ENCODE data around the gene PLCB4. TPM values are rescaled to one million over a fixed set of nuclear protein-coding genes. Genes with fewer than 3 reads are reported as not detected.
"Not testable (repeated sequence)": the region's sequence is repeated elsewhere in the genome, so short reads cannot be mapped to it uniquely, and the experiment has no call there.

PLCB4 gene
- polyA plus RNA-seq, 1 of the 3 experiments (the other 2 are of a cell fraction), result 5.5 TPM

DNA sequence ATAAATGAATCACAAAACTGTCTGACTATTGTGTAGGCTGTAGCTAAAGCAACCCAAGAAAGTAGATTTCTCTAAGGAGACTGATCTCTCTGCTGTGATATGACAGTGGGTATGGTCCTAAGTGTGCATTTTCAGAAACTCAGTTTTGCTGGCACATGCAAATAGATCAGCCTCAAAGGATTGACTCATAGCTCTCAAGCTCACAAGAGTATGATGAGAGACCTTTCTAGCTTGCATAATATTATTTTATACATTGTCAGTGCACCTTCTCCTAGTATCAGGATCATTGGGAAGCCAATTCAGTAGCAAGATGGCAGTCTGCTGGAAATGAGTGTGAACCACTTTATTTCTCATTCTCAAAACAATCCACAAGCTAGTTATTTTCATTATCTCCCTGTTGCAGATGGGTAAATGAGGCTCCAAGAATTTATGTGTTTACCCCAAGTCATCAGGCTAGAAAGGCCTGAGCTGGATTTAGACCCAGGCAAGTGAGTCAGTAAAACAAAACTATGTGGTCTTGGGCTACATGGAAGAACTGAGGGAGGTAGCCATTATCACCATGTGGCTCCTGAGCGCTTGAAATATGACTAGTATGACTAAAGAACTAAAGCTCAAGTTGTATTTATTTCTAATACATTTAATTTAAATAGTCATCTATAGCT, 27.9 kb upstream of the PLCB4 start:
- H3K9ac ChIP-seq, result no peak overlapping the region
- no peaks in the 10 kb centered on the region for H3F3A ChIP-seq (replicated peaks; ENCODE audit: insufficient read depth)
- no peaks in the 10 kb centered on the region for H3K79me2 ChIP-seq (ENCODE audit: insufficient read depth)
- peak overlapping the region in 1 of 2 experiments; percentile 13; a peak in 1 of 4 replicates for H3K27ac ChIP-seq (ENCODE audit: low read depth in 2 of 2, low read length in 1 of 2)
- H3K9me3 ChIP-seq, result no peaks in the 10 kb centered on the region
- DNase-seq, result no peak
- H4K20me1 ChIP-seq (ENCODE audit: insufficient read depth), result no peaks in the 10 kb centered on the region
- WGBS (ENCODE audit: low lambda C conversion rate), result 79% methylated on average over 1 of the region's 1 CpG
- H3K4me1 ChIP-seq (ENCODE audit: control insufficient read depth in 1 of 2, insufficient read depth in 2 of 2, low read depth in 1 of 2, low read length in 1 of 2), result no peaks in the 10 kb centered on the region
- CTCF ChIA-PET, result interaction anchor here (1.1 to 1.4 kb wide), 3 partner anchors 9 to 187 kb away, joined by 3 to 6 read pairs (median 3); no protein-coding TSS in a partner anchor
- no peaks in the 10 kb centered on the region for H3K36me3 ChIP-seq (replicated peaks in 1 of 2; ENCODE audit: control insufficient read depth in 1 of 2, insufficient read depth in 2 of 2, low read length in 1 of 2)
- no peak for TF ChIP-seq NFIC (IDR thresholded peaks at IDR 0.05; ENCODE audit: borderline replicate concordance)
- H3K9me2 ChIP-seq, result no peaks in the 10 kb centered on the region
- H3K4me3 ChIP-seq (ENCODE audit: low read depth in 2 of 2, low read length in 1 of 2), result no peak overlapping the region
- POLR2A ChIA-PET, result no interaction called here
- 0 out of 2 replicates have a peak overlapping the region, but pooled peaks have one; percentile 20 for H2AFZ ChIP-seq (ENCODE audit: low read depth)
- no peaks in the 10 kb centered on the region for H3K27me3 ChIP-seq (ENCODE audit: insufficient read depth)
- no peak overlapping the region for H3K4me2 ChIP-seq

DNA sequence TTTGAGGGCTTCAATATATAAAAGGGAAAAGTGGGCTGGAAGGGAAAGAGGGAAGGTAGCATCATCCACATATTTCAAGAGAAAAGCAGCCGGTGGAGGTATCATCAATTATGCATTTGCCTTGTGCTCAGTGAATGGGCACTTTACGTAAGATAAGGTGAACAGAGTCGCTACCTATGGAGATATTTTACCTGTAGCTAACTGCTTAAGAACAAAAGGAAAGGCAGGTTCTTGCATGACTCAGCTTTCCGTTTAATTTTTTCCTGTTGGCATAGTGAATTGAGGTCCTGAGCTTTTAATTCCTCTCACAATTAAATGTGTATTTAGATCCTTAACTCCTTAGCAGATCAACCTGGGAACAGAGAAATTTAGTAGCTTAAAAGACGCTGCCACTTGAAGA, 25.5 kb upstream of the PLCB4 start:
- Histone ChIP-seq H3K36me3 (replicated peaks in 1 of 2; ENCODE audit: control insufficient read depth in 1 of 2, insufficient read depth in 2 of 2, low read length in 1 of 2) (no peaks in the 10 kb centered on the region), H2AFZ (ENCODE audit: low read depth) (no peak overlapping the region), H3K4me3 (ENCODE audit: low read depth in 2 of 2, low read length in 1 of 2) (no peak overlapping the region), H3K4me1 (ENCODE audit: control insufficient read depth in 1 of 2, insufficient read depth in 2 of 2, low read depth in 1 of 2, low read length in 1 of 2) (no peaks in the 10 kb centered on the region), H3K9ac (no peak overlapping the region), H3K27me3 (ENCODE audit: insufficient read depth) (no peaks in the 10 kb centered on the region), H3K27ac (ENCODE audit: low read depth in 2 of 2, low read length in 1 of 2) (no peak overlapping the region), H3K79me2 (ENCODE audit: insufficient read depth) (no peaks in the 10 kb centered on the region), H4K20me1 (ENCODE audit: insufficient read depth) (no peaks in the 10 kb centered on the region), H3K9me3 (no peaks in the 10 kb centered on the region), H3K4me2 (no peak overlapping the region), H3K9me2 (no peaks in the 10 kb centered on the region), H3F3A (replicated peaks; ENCODE audit: insufficient read depth) (no peaks in the 10 kb centered on the region)
- ChIA-PET POLR2A (no interaction called here), CTCF (interaction anchor here (1.2 kb wide), 1 partner anchor 11 kb away, joined by 4 read pairs; no protein-coding TSS in a partner anchor)
- TF ChIP-seq PBX3 (IDR thresholded peaks at IDR 0.05), result no peak
- WGBS (ENCODE audit: low lambda C conversion rate), result 91% methylated on average over 5 of the region's 5 CpGs
- no peak for DNase-seq

DNA sequence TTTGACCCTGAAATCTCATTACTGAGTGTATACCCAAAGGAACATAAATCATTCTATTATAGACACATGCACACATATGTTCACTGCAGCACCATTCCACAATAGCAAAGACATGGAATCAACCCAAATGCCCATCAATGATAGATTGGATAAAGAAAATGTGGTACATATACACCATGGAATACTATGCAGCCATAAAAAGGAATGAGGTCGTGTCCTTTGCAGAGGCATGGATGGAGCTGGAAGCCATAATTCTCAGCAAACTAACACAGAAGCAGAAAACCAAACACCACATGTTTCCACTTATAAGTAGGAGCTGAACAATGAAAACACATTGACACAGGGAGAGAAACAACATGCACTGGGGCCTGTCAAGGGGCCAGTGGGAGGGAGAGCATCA, 21.0 kb upstream of the PLCB4 start:
- H3K9me3 ChIP-seq; H4K20me1 ChIP-seq (ENCODE audit: insufficient read depth); H3K9ac ChIP-seq; H2AFZ ChIP-seq (ENCODE audit: low read depth); H3K36me3 ChIP-seq (replicated peaks in 1 of 2; ENCODE audit: control insufficient read depth in 1 of 2, insufficient read depth in 2 of 2, low read length in 1 of 2); DNase-seq; H3K4me2 ChIP-seq; H3K27ac ChIP-seq (ENCODE audit: low read depth in 2 of 2, low read length in 1 of 2); POLR2A ChIA-PET; H3K4me3 ChIP-seq (ENCODE audit: low read depth in 2 of 2, low read length in 1 of 2); H3K9me2 ChIP-seq; H3K27me3 ChIP-seq (ENCODE audit: insufficient read depth); H3K79me2 ChIP-seq (ENCODE audit: insufficient read depth): not testable (repeated sequence)
- Histone ChIP-seq H3F3A (replicated peaks; ENCODE audit: insufficient read depth) (peaks cover 17% of the 10 kb centered on the region), H3K4me1 (ENCODE audit: control insufficient read depth in 1 of 2, insufficient read depth in 2 of 2, low read depth in 1 of 2, low read length in 1 of 2) (peaks cover 0 to 20% of the 10 kb centered on the region in 2 experiments; a peak in 2 of 4 replicates)
- CTCF ChIA-PET, result interaction anchor here (0.6 kb wide), 1 partner anchor 150 kb away, joined by 3 read pairs; no protein-coding TSS in a partner anchor
- WGBS (ENCODE audit: low lambda C conversion rate), result 77% methylated on average over 1 of the region's 1 CpG

DNA sequence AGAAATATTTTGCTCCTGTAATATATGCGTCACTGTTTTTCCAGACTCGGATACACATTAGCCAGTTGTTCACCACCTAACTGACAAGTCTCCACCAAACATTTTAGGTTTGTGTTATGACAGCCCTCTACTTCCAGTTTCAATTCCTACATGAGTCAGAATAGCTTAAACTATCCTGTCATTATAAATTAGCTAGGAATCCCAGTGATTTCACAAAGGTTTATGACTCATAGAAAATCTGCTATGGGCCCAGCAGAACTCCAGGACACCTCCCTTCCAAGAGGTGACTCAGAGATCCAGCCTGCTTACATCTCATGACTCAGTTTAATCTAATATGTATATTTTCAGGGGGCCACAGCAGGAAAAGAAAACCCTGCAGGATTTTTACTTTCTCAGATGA, 17.4 kb upstream of the PLCB4 start:
- no peaks in the 10 kb centered on the region for H3K36me3 ChIP-seq (replicated peaks in 1 of 2; ENCODE audit: control insufficient read depth in 1 of 2, insufficient read depth in 2 of 2, low read length in 1 of 2)
- no peaks in the 10 kb centered on the region for H3K9me3 ChIP-seq
- H3K4me1 ChIP-seq (ENCODE audit: control insufficient read depth in 1 of 2, insufficient read depth in 2 of 2, low read depth in 1 of 2, low read length in 1 of 2), result peaks cover 0 to 31% of the 10 kb centered on the region in 2 experiments; a peak in 2 of 4 replicates
- H3K9me2 ChIP-seq, result no peaks in the 10 kb centered on the region
- peak overlapping the region; percentile 27; the same call in 1 of the 2 replicates for H3K9ac ChIP-seq
- ChIA-PET CTCF (interaction anchor here (1.2 to 1.3 kb wide), 2 partner anchors 10 to 198 kb away, joined by 3 to 6 read pairs; no protein-coding TSS in a partner anchor), POLR2A (no interaction called here)
- no peak for DNase-seq
- no peak overlapping the region for H2AFZ ChIP-seq (ENCODE audit: low read depth)
- peak overlapping the region; percentile 55 for H3K4me2 ChIP-seq
- H3F3A ChIP-seq (replicated peaks; ENCODE audit: insufficient read depth), result peaks cover 28% of the 10 kb centered on the region
- WGBS (ENCODE audit: low lambda C conversion rate), result 14% methylated on average over 2 of the region's 2 CpGs
- H3K27ac ChIP-seq (ENCODE audit: low read depth in 2 of 2, low read length in 1 of 2), result peak overlapping the region; percentile 47 to 93; a peak in 3 of 4 replicates
- no peaks in the 10 kb centered on the region for H3K79me2 ChIP-seq (ENCODE audit: insufficient read depth)
- H3K27me3 ChIP-seq (ENCODE audit: insufficient read depth), result no peaks in the 10 kb centered on the region
- peak overlapping the region in 1 of 2 experiments; percentile 27; a peak in 1 of 4 replicates for H3K4me3 ChIP-seq (ENCODE audit: low read depth in 2 of 2, low read length in 1 of 2)
- no peaks in the 10 kb centered on the region for H4K20me1 ChIP-seq (ENCODE audit: insufficient read depth)
- no peak for TF ChIP-seq FOXJ3 (CRISPR knock-in tag; IDR thresholded peaks at IDR 0.05)
- TF ChIP-seq TCF12 (IDR thresholded peaks at IDR 0.05), result peak; percentile 94
- peak; percentile 84 for TF ChIP-seq SIN3A (IDR thresholded peaks at IDR 0.05; ENCODE audit: borderline replicate concordance, low read depth, low read length)
- no peak for TF ChIP-seq YY1 (IDR thresholded peaks at IDR 0.05; ENCODE audit: low read depth)
- TF ChIP-seq, protein P1, sequence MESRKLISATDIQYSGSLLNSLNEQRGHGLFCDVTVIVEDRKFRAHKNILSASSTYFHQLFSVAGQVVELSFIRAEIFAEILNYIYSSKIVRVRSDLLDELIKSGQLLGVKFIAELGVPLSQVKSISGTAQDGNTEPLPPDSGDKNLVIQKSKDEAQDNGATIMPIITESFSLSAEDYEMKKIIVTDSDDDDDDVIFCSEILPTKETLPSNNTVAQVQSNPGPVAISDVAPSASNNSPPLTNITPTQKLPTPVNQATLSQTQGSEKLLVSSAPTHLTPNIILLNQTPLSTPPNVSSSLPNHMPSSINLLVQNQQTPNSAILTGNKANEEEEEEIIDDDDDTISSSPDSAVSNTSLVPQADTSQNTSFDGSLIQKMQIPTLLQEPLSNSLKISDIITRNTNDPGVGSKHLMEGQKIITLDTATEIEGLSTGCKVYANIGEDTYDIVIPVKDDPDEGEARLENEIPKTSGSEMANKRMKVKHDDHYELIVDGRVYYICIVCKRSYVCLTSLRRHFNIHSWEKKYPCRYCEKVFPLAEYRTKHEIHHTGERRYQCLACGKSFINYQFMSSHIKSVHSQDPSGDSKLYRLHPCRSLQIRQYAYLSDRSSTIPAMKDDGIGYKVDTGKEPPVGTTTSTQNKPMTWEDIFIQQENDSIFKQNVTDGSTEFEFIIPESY (IDR thresholded peaks at IDR 0.05; ENCODE audit: borderline replicate concordance, low read depth), result peak; percentile 75; the same call in 1 of the 2 replicates
- peak; percentile 81; the same call in 1 of the 2 replicates for TF ChIP-seq NFIC (IDR thresholded peaks at IDR 0.05; ENCODE audit: borderline replicate concordance)
- peak; percentile 60 to 90 for TF ChIP-seq EP300 (IDR thresholded peaks at IDR 0.05; ENCODE audit: borderline replicate concordance in 1 of 2, low read depth in 1 of 2, low read length in 1 of 2)
- peak; percentile 97 for TF ChIP-seq PBX3 (IDR thresholded peaks at IDR 0.05)
- TF ChIP-seq MXI1 (IDR thresholded peaks at IDR 0.05; ENCODE audit: low read depth, low read length), result no peak

Data from SK-N-SH (cell line).